ENCODE results near the gene PRDX3.
"Not testable (repeated sequence)": the region's sequence is repeated elsewhere in the genome, so short reads cannot be mapped to it uniquely, and the experiment has no call there.

Gene PRDX3

GRCh38 chr10:119143657-119144056 is 35.0 kb downstream of the PRDX3 start:
- H3K27me3 ChIP-seq (replicated peaks): no peaks in the 10 kb centered on the region
- H3K27ac ChIP-seq: no peak overlapping the region
- no peaks in the 10 kb centered on the region for H3K36me3 ChIP-seq (replicated peaks)
- no peak for DNase-seq
- in situ Hi-C loops (cut with HindIII; ENCODE audit: low pct_ligation_motif_present, low sequenced_read_pairs): no loop called here
- H3K4me3 ChIP-seq (ENCODE audit: low read depth, low read length): no peak overlapping the region
- TF ChIP-seq CTCF (IDR thresholded peaks at IDR 0.05; ENCODE audit: low read depth, low read length, missing control alignments): no peak

- no peak for DNase-seq
- no peaks in the 10 kb centered on the region for H3K36me3 ChIP-seq (replicated peaks)
- H3K4me3 ChIP-seq (ENCODE audit: low read depth, low read length): no peak overlapping the region
- H3K27me3 ChIP-seq (replicated peaks): no peaks in the 10 kb centered on the region
- in situ Hi-C loops (cut with HindIII; ENCODE audit: low pct_ligation_motif_present, low sequenced_read_pairs): no loop called here
- H3K27ac ChIP-seq: no peak overlapping the region
- no peak for TF ChIP-seq CTCF (IDR thresholded peaks at IDR 0.05; ENCODE audit: low read depth, low read length, missing control alignments)
These were observed 37.9 kb downstream of the PRDX3 start for GRCh38 chr10:119140603-119141245.

- TF ChIP-seq CTCF (IDR thresholded peaks at IDR 0.05; ENCODE audit: low read depth, low read length, missing control alignments): peak; percentile 79
- Histone ChIP-seq H3K27ac (no peak overlapping the region), H3K27me3 (replicated peaks) (no peaks in the 10 kb centered on the region), H3K4me3 (ENCODE audit: low read depth, low read length) (no peak overlapping the region), H3K36me3 (replicated peaks) (no peaks in the 10 kb centered on the region)
- in situ Hi-C loops (cut with HindIII; ENCODE audit: low pct_ligation_motif_present, low sequenced_read_pairs): no loop called here
- no peak for DNase-seq
These were observed 39.0 kb downstream of the PRDX3 start for GRCh38 chr10:119139464-119140067.

GRCh38 chr10:119138346-119139306 is 40.0 kb downstream of the PRDX3 start:
- in situ Hi-C loops (cut with HindIII; ENCODE audit: low pct_ligation_motif_present, low sequenced_read_pairs): no loop called here

GRCh38 chr10:119137878-119138277 is 40.7 kb downstream of the PRDX3 start:
- DNase-seq; H3K4me3 ChIP-seq (ENCODE audit: low read depth, low read length); H3K27me3 ChIP-seq (replicated peaks); H3K27ac ChIP-seq; in situ Hi-C loops (cut with HindIII; ENCODE audit: low pct_ligation_motif_present, low sequenced_read_pairs): not testable (repeated sequence)
- H3K36me3 ChIP-seq (replicated peaks): peaks cover 11% of the 10 kb centered on the region

More at GRCh38 chr10:119138346-119139306, 40.0 kb downstream of the PRDX3 start:
- DNase-seq: no peak
- no peak for TF ChIP-seq CTCF (IDR thresholded peaks at IDR 0.05; ENCODE audit: low read depth, low read length, missing control alignments)
- Histone ChIP-seq H3K36me3 (replicated peaks) (peaks cover 5% of the 10 kb centered on the region), H3K27ac (no peak overlapping the region), H3K27me3 (replicated peaks) (no peaks in the 10 kb centered on the region), H3K4me3 (ENCODE audit: low read depth, low read length) (no peak overlapping the region)

- no peak for DNase-seq
- Histone ChIP-seq H3K27me3 (replicated peaks) (no peaks in the 10 kb centered on the region), H3K4me3 (ENCODE audit: low read depth, low read length) (no peak overlapping the region), H3K27ac (no peak overlapping the region), H3K36me3 (replicated peaks) (peaks cover 20% of the 10 kb centered on the region)
- no peak for TF ChIP-seq CTCF (IDR thresholded peaks at IDR 0.05; ENCODE audit: low read depth, low read length, missing control alignments)
- in situ Hi-C loops (cut with HindIII; ENCODE audit: low pct_ligation_motif_present, low sequenced_read_pairs): no loop called here
These were observed 42.5 kb downstream of the PRDX3 start for GRCh38 chr10:119136084-119136483.

All from brain microvascular endothelial cell (primary cell).